ENCODE measurements around the gene CEP170B.

The CEP170B gene

GRCh38 chr14:104868060-104868740 lies 3.1 kb downstream of the CEP170B start:
- DNase-seq (ENCODE audit: low read depth) = no peak

GRCh38 chr14:104868811-104869572 lies 3.9 kb downstream of the CEP170B start:
- no peak for DNase-seq (ENCODE audit: low read depth)

DNA sequence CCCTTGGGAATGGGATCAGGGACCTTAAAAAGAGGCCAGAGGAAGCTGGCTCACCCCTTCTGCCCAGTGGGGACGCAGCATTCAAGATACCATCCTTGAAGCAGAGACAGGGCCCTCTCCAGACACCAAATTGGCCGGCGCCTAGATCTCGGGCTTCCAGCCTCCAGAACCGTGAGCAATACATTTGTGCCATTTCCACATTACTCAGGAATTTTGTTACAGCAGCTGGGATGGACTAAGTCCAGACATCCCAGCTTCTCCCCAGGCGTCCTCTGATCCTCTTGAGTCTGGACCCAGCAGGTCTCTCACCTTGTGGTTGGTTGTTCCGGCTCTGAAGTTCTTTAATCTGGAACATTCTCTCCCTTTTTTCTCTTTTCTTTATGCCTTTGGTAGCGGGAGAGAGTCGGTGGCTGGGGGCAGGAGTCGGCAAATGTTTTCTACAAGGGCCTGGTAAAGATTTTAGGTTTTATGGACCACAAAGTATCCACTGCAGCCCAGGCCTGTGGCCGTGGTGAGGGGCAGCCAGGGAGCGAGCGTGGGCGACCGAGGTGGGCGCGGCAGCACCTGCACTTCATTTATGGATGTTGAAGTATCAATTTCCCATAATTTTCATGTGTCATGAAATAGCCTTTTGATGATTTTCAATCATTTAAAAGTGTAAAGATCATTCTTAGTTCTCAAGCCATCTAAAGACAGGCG lies 4.8 kb downstream of the CEP170B start:
- no peak for DNase-seq (ENCODE audit: low read depth)

GRCh38 chr14:104870368-104871144 lies 5.5 kb downstream of the CEP170B start:
- no peak for DNase-seq (ENCODE audit: low read depth)

GRCh38 chr14:104871145-104871655 lies 6.1 kb downstream of the CEP170B start:
- DNase-seq (ENCODE audit: low read depth) = no peak

GRCh38 chr14:104871656-104872468 lies 6.8 kb downstream of the CEP170B start:
- DNase-seq (ENCODE audit: low read depth) = no peak

- DNase-seq (ENCODE audit: low read depth) = no peak
These were observed 7.6 kb downstream of the CEP170B start for GRCh38 chr14:104872469-104873341.

DNA sequence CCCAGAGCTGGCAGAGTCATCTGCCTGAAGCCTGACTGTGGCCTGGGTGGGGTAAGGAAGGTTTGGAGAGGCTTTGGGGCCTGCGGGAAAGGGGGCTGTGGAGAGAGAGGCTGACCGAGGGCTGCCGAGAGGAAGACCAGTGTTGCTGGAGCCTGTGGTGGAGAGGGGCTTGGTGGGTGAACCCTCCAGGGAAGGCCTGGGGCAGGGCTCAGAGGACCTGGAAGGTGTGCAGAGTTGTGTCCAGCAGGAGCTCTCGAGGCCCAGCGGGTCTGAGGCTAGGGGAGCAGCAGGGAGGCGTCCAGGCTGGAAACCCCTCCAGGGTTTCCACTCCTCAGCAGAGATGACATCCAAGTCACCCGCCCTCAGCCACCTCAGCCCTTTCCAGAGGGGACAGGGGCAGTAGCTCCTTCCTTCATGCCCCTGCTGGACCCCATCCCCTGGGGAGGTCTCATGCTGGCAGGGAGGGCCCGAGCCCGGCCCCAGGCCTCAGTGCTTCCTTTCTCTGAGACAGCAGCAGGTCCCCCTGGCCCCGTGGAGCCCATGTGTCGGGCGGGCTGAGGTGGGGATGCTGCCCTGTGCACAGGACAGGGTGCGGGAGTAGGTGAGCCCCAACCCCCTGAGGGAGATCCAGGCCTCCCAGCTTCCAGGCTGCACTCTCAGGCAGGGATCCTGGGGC lies 8.4 kb downstream of the CEP170B start:
- DNase-seq (ENCODE audit: low read depth) = no peak

- no peak for DNase-seq (ENCODE audit: low read depth)
These were observed 9.1 kb downstream of the CEP170B start for GRCh38 chr14:104874110-104874531.

DNA sequence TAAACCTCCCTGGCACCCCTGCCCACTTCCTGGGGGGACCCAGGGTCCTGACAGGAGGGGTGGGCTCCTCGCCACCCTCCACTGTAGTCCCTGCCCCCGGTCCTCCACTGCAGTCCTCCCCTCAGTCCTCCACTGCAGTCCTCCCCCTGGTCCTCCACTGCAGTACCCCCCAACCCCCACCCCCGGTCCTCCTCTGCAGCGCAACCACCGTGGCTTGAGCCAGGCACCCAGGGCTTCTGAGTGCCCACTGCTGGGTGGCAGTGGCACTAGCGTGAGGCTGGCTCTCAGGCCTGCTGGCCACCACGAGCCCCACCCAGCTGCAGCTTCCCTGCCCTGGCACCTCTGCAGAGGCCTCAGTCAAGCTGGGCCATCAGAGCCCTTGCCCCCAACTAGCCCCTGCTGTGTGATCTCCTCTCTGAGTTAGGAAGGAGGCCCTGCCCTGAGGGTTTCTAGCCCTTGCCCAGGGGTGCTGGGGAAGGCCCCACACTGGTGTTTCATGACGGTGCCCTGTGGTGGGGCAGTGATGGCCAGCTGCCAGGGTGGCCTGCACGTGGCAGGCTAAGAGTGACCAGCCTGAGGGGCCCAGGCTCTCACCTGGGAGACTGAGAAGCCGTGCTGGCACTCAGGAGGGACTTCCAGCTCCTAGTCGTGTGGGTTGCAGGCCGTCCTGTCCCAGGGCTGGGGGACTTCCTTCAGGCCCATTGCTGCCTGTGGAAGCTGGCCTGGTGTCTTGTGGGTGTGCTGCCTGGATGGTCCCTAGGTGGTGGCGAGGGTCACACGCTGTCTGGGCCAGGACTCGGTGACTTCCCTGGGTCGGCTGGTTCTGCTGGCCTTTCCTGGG lies 9.7 kb downstream of the CEP170B start:
- DNase-seq (ENCODE audit: low read depth) = no peak

- no peak for DNase-seq (ENCODE audit: low read depth)
These were observed 10.3 kb downstream of the CEP170B start for GRCh38 chr14:104875412-104875751.

DNA sequence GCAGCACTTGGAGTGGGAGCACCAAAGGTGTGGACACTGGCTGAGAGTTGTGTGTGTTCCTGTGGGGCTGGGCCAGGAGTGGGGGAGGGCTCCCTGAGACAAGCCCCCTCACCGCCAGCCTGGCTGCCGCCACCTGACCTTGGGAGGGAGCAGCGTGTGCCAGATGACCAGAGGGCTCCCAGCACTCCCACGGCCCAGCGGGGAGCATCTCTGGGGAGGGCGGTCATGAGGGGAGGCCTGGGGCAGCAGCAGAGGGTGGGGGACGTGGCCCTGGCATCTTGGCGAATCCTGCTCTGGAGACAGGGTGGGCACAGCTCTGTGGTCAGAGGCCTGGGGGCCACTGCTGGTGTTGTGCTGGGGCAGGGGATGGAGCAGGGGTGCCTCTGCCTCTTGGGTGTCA lies 10.7 kb downstream of the CEP170B start:
- no peak for DNase-seq (ENCODE audit: low read depth)

DNA sequence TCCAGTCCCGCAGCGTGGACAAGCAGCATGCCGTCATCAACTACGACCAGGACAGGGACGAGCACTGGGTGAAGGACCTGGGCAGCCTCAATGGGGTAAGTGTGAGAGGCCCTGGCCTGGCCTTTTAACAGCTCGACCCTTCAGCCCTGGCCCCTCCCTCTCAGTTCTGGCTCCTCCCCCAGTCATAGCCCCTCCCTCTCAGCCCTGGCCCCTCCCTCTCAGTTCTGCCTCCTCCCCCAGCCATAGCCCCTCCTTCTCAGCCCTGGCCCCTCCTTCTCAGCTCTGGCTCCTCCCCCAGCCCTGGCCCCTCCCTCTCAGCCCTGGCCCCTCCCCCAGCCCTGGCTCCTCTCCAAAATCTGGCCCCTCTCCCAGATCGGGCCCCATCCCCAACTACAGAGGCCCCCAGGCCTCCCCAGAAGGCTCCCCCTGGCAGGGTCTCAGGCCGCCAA lies 11.2 kb downstream of the CEP170B start:
- DNase-seq (ENCODE audit: low read depth) = no peak

DNA sequence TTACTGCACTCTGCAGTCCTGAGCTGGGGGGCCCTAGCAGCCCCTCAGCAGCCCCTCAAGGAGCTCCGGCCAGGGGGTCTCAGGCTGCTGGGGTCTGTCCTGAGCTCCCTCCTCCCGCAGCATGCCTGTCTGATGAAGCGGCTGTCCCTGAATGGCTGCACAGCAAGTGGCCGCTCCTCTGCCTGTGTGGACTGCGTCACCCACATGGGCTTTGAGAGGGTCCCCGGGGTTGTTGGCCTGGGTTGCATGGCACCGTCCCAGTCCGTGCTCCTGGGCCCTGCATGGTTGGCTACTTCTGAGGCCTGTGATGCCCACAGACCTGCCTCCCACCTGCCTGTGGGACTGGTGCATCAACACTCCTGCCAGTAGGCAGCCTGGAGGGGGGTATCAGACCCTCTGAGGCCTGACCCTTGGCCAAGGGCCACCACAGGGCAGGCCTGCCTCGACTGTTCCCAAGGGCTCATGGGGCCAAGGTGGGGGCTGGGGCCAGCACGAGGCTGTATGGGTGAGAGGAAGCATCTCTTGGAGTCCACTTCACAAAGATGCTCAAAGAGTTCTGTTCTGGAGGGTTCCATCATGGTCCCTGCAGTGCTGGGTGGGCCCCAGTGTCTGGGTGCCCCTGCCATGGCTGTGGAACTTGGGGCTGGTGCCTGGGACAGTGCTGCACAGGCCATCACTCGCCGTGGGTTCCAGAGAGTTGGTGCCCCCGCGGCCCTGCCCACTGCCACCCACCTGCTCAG lies 12.2 kb downstream of the CEP170B start:
- no peak for DNase-seq (ENCODE audit: low read depth)

GRCh38 chr14:104877806-104878550 lies 12.9 kb downstream of the CEP170B start:
- no peak for DNase-seq (ENCODE audit: low read depth)

GRCh38 chr14:104878582-104878981 lies 13.5 kb downstream of the CEP170B start:
- no peak for DNase-seq (ENCODE audit: low read depth)
